Hindlimb muscle (tissue), 1 donor: ENCODE measurements around the gene IL34. TPM values are rescaled to one million over a fixed set of nuclear protein-coding genes. Genes with fewer than 3 reads are reported as not detected.
"Not testable (repeated sequence)": the region's sequence is repeated elsewhere in the genome, so short reads cannot be mapped to it uniquely, and the experiment has no call there.

ENCODE experiments used
- DNase-seq: peaks from one replicate; pipeline ENCODE4 v3.0.0-alpha.2; 2013
- polyA plus RNA-seq: library from polyadenylated mRNA; unstranded; fragments of 120-200 nt; gene quantifications from one replicate; pipeline ENCODE4 v1.2.1, GENCODE V29; 2013; ENCODE audit not compliant: insufficient read length

The IL34 gene
- polyA plus RNA-seq, 1 donor = 7.8 TPM

- no peak for DNase-seq
These were observed 13.2 kb downstream of the IL34 start for GRCh38 chr16:70659546-70659945.

GRCh38 chr16:70659953-70660671 is 13.8 kb downstream of the IL34 start:
- no peak for DNase-seq

DNA sequence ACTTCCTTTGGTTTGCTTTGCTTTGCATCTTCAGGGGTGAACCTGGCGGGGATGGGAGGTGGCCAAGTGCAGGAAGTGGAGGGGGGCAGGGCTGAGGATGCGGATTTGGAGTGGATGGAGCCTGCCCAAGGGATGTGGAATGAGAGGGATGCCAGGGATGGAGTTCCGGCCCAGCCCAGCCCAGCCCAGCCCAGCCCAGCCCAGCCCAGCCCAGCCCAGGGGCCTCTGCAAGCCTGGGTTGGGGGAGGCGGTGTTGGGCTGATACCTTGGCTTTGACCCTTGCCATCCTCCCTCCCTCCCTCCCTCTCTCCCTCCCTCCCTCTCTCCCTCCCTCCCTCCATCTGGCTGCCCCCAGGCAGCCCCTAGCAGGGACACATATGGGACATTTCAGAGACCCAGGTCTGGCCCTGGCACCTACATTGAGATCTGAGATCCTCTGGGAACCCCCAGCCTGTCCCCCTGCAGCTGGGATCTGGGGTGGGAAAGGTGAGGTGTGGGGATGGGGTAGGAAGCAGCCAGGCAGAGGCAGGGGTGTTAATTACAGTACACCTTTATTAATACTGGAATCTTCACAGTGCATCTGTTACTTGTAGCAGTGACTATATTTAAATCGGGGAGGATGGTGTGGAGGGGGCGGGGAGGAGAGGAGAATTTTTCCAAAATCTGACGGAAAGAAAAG is 14.5 kb downstream of the IL34 start:
- no peak for DNase-seq

DNA sequence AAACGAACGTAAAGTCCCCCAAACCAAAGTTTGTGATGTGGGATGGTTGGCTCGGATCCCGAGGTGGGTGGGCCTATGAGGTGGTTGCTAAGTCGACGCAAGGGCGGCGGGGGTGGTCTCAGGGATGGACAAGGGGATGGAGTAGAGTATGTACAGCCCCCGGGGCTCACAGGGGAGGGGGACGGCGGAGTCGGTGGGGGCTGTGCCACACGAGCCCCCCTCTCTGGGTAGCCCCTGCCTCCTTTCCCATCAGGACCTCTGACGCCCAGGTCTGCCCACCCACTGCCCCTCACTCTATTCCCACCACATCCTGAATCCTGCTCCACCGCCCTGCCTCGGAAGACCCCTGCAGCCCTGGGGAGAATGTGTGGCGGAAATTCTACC is 15.2 kb downstream of the IL34 start:
- DNase-seq = no peak

- no peak for DNase-seq
These were observed 15.7 kb downstream of the IL34 start for GRCh38 chr16:70661918-70662641.

DNA sequence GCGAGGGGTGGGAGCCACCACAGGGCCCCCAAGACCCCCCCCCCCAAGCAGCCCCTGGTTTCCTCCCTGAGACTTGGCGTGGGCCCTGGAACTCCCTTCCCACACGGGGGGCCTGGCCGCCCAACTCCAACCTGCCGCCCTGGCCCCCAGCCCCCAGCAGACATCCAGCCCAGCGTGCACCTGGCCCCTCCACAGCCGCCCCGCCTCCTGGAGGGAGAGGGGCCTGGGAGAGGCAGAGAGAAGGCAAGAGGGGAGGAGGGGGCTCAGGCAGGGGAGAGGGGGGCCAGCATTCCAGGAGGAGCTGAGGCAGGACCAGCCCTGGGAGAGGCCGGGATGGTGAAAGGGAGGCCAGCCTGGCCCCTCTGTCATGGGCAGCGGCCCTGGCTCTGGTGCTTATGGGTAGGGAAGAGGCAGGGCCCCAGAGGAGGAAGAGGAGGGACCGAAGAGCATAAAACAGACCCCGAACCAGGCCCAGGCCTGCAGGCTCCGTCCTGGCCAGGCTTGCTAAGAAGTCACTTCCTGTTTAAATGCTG is 16.7 kb downstream of the IL34 start:
- no peak for DNase-seq

GRCh38 chr16:70663524-70664324 is 17.4 kb downstream of the IL34 start:
- no peak for DNase-seq

DNA sequence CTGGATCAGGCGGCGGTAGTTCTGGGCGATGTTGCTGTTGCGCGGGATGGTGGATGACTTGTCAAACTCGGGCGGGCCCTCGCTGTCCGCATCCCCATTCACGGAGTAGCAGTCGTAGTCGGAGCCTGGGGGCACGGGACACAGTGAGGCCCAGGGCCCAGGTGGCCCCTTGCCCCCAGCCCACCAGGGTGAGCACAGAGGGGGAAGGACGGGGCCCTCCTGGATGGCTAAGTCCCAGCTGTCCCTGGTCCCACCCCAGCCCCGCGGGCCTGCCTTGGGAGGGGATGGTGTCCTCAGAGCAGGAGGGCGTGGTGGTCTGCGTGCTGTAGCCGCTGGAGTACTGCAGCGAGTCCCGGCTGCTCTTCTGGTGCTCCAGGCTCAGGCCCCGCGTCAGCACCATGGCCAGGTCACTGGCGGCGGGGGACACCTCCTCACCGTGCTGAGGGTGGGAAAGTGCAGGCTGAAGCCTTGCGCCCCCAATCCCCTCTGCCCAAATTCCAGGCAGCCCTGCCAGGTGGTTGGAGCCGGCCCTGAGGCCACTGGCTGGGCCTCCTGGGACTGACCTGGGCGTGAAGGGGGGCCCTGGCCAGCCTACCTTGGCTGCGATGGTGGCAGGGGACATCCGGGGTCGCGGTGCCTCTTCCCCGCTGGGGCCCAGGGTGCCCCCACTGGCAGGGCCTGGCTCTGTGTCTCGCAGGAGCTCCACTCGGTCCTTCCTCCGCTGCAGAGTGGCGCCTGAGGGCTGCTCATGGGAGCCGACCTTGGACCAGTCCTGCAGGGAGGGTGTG is 18.2 kb downstream of the IL34 start:
- DNase-seq = no peak

- DNase-seq = no peak
These were observed 18.8 kb downstream of the IL34 start for GRCh38 chr16:70665113-70665694.

DNA sequence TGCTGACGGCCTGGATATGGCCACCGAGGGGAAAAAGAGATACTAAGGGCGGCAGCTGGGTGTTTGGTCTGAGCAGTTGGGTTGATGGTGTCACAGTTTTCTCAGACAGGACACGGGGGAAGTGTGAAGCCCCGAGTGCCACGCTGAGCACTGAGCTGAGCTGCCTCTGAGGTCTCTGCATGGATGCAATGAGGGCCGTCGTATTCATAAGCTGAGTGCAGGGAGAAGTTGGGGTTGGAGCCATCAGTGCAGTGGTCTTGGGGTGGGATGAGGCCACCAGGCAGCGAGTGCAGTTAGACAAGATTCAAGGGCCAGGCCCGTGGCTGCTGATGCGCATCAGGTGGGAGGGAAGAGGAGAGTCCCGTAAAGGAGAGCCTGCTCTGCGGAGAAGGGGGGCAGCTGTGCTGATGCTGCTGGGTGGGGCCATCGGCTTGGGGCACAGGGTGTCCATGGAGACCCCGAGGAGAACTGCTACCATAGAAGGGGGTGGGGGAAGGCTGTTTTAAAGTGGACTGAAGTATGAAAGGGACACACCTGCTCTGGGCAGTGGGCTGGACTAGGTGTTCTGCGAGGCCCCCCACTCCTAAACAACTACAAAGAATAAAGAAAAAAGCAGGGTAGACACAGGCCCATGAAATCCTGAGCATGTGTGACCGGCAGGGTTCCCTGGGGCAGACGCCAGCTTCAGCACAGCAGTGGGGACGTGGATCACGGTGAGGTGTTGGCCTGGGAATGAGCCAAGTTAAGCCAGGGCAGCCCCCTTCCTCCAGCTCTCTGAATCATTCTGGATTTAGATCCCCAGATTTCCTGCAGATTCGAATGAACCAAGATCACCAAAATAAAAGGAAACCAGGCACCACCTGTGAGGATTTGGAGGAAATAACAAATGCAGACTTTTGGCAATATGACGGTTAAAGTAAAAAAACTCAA is 19.7 kb downstream of the IL34 start:
- DNase-seq = no peak

- no peak for DNase-seq
These were observed 23.8 kb downstream of the IL34 start for GRCh38 chr16:70670175-70670574.

DNA sequence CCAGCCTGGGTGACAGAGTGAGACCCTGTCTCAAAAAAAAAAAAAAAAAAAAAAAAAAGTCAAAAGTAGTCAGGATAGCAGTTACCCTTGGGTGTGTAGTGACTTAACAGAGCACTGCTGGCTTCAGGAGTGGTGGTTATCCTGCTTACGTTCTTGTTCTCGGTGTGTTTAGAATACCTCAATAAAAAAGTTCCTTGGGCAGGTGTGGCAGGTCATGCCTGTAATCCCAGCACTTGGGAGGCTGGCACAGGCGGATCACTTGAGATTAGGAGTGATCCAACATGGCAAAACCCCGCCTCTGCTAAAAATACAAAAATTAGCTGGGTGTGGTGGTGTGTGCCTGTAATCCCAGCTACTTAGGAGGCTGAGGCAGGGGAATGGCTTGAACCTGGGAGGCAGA is 24.6 kb downstream of the IL34 start:
- DNase-seq = not testable (repeated sequence)

GRCh38 chr16:70674221-70675014 is 28.1 kb downstream of the IL34 start:
- DNase-seq = no peak

DNA sequence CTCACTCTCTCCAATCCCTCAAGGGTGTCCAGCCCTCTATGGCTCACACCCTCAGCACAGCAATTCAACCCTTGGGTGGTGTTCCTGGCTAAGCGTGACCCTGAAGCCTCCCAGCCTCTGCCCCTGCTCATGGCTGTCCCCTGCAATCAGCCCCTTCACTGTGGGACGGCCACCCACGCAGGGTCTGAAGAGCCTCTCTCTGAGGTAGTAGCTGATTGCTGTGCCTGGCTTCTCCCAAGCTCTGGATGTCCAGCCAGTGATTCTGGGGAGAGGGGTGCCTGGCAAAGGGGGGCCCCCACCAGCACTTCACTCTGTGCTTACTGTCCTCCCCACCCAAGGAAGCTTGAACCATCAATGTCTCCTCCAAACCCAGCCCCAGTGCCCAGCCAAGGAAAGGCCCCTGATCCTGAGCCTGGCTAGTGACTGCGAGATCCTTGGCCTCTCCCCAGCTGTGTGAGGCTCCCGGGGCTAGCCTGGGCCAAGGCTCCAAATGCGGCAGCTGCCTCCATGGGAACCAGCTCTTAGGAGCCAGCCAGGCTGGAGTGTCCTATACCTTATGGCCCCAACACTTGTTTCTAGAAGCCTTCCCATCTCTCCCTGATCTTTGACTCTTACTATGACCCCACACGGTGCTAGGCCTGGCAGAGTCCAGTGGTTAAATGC is 29.6 kb downstream of the IL34 start:
- DNase-seq = no peak

DNA sequence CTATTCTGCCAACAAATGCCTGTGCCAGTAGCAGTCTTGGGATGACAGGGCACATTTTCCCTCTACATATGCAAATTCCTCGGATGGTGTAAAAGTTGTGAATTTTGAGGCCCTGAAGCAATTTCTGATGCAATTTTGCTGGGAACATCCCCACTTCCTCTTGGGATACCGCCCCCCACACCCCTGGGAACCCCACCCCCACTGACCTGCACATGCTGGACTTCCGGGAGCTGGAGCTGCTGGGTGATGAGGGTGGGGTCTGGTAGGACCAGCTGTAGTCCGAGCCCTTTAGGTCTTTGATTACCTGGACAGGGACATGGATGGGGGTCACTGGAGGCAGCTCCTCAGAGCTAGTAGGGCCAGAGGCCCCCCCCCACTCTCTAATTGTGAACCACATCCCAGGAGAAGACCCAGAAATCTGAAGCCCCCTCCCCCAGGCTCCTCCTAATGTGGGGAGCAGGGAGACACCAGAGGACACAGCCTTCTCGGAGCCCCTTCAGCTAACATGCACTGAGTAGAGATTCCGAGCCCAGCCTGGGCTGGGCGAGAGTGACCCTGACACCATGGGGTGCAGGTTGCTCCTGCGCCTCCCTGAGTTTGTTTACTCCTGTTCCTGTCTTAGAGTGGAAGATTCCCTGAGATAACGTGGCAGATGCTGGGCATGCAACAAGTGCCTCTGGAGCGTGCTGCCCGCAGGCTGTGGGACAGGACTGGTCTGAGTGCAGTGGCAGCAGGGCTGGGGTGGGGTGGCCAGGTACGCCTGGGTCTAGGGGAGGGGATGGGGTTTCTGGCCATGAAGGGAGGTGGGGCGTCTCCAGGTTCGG is 30.5 kb downstream of the IL34 start:
- DNase-seq = no peak

DNA sequence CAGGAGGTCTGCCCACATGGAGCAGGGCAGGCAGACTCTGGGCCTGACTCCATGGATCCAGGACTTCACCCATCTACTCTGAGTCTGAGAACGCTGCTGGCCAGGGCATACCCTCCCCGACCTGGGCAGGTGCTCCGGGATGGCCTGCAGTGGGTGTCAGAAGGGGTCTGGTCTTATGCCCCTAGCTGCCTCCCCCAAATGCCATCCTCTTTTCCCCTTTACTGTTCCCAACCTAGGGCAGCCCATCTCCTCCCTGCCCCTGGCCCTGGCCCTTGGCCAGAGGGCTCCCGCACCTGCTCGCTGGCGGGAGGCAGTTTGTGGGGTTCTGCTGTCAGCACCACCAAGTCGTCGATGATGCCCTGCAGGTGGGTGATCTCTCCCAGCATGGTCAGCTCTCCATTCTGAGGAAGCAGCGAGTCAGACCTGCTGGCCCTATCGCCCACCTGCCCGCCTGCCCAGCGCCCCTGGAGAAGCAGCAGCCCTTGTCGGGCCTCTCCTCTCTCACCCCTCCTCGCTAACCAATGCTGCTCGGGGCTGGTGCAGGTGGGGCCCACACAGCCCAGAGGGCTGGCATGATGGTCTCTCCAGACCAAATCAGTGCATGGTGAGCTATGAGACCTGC is 31.3 kb downstream of the IL34 start:
- no peak for DNase-seq
